ENCODE measurements around the gene ESYT1.

Gene ESYT1

DNA sequence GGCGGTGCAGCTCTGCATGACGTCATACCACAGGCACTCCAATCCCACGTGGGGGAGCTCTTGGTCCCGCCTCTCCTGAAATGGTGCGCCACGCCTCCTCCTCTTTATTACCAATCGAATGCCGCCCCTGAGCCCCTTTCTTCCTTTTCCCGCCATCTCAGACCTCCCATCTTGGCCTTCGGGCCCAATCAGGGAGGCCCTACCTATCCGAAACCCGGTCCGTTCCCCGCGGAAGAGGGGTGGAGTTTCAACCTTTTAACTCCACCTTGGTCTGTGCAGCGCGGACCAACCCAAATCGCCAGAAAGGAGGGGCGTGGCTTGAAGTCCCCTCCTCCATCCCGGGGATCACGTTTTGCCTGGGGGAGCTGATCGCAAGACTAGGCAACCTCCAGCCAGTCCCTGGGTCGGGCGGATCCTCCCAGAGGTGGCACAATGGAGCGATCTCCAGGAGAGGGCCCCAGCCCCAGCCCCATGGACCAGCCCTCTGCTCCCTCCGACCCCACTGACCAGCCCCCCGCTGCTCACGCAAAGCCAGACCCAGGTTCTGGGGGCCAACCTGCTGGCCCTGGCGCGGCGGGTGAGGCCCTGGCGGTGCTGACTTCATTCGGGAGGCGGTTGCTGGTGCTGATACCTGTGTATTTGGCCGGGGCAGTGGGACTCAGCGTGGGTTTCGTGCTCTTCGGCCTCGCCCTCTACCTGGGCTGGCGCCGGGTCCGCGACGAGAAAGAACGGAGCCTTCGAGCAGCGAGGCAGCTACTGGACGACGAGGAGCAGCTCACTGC is at the start of gene ESYT1:
Gene ESYT1, plus strand, starts transcription at position 380 of the 782 bp plus-strand sequence. Its CDS starts 53 bp downstream, at position 433.
- peak; percentile 93 to 97 for DNase-seq (ENCODE audit: low read depth in 2 of 2)

GRCh38 chr12:56078427-56078826 is 49.6 kb upstream of the ESYT1 start:
- no peak for DNase-seq (ENCODE audit: low read depth in 2 of 2)

GRCh38 chr12:56078931-56079722 is 48.9 kb upstream of the ESYT1 start:
- DNase-seq (ENCODE audit: low read depth in 2 of 2) = peak in 1 of 2 experiments; percentile 53

DNA sequence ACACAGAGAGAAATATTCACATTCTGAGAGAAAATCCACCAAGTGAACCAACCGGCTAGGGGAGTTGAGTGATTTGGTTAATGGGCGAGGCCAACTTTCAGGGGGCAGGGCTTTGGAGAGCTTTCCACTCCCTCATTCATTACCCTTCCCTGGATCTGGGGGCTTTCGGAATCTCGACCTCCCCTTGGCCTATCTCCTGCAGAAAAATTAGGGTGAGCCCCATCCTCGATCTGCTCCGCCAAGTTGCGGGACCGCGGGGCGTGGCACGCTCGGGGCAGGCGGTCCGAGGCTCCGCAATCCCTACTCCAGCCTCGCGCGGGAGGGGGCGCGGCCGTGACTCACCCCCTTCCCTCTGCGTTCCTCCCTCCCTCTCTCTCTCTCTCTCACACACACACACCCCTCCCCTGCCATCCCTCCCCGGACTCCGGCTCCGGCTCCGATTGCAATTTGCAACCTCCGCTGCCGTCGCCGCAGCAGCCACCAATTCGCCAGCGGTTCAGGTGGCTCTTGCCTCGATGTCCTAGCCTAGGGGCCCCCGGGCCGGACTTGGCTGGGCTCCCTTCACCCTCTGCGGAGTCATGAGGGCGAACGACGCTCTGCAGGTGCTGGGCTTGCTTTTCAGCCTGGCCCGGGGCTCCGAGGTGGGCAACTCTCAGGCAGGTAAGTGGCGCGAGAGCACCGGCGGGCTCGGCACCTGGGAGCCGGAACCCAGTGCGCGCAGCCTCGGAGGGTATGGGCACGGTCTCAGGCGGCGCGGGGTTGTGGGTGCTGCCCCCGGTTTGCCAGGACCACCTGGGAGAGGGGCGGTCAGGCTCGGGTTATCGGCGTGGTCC is 48.1 kb upstream of the ESYT1 start, which contains the start of gene ERBB3:
Gene ERBB3, plus strand, starts transcription at position 443 of the 833 bp plus-strand sequence. Its CDS starts 136 bp downstream, at position 579.
- peak in 1 of 2 experiments; percentile 63 for DNase-seq (ENCODE audit: low read depth in 2 of 2)

- no peak for DNase-seq (ENCODE audit: low read depth in 2 of 2)
Observed at GRCh38 chr12:56080556-56081138, 47.4 kb upstream of the ESYT1 start.

DNA sequence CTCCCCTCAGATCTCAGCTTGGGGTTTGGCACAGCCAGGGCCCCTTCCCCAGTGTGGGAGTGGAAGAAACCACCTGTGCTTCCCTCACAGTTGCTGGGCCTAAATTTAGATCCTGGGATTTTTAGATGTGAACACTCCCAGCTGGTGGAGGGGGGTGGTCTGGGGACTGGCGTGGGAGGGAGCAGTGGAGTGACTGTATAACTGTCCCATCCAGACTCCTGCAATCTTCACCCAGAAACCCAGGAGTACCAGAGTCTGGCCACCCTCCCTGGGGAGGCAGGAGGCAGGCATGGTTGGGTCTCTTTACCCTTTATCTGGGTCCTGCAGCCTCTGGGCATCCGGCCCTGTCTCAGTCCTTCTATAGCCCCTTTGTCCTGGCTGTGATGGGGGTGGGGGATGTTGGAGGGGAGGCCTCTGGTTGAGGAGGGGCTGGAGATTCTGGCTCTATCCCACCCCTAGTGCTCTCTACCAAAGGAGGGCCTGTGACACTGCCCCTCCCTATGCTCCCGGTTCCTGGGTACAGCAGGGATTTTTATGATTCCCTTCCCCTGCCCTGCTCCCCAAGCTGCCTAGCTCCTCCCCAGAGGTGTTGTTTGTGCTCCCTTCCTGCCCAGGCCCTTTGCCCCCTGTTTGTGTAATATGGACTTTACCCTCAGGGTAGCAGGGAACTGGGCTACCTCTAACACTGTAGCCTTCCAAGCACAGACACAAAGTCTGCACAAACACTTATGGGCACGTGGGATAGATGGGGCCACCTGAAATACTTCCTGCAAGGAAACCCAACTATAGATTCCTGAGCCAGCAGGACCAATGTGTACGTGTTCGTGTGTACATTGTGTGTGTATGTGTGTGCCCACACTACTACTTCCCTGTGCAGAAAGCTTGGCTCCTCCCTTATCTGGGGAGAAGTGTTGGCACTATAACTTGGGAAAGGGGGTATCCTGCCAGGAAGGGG is 46.4 kb upstream of the ESYT1 start:
- no peak for DNase-seq (ENCODE audit: low read depth in 2 of 2)

GRCh38 chr12:56082382-56082781 is 45.7 kb upstream of the ESYT1 start:
- no peak for DNase-seq (ENCODE audit: low read depth in 2 of 2)

GRCh38 chr12:56082967-56083366 is 45.1 kb upstream of the ESYT1 start:
- no peak for DNase-seq (ENCODE audit: low read depth in 2 of 2)

DNA sequence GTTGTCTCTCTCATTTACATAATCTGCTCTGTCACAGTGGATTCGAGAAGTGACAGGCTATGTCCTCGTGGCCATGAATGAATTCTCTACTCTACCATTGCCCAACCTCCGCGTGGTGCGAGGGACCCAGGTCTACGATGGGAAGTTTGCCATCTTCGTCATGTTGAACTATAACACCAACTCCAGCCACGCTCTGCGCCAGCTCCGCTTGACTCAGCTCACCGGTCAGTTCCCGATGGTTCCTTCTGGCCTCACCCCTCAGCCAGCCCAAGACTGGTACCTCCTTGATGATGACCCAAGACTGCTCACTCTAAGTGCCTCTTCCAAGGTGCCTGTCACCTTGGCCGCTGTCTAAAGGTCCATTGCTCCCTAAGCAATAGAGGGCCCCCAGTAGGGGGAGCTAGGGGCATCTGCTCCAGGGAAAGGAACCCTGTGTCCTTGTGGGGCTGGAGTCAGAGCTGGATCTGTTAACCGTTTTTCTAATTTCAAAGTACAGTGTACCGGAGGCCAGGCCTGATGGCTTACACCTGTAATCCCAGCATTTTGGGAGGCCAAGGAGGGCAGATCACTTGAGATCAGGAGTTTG is 43.0 kb upstream of the ESYT1 start:
- peak in 1 of 2 experiments; percentile 20 for DNase-seq (ENCODE audit: low read depth in 2 of 2)

- no peak for DNase-seq (ENCODE audit: low read depth in 2 of 2)
Observed at GRCh38 chr12:56086096-56086495, 42.0 kb upstream of the ESYT1 start.

DNA sequence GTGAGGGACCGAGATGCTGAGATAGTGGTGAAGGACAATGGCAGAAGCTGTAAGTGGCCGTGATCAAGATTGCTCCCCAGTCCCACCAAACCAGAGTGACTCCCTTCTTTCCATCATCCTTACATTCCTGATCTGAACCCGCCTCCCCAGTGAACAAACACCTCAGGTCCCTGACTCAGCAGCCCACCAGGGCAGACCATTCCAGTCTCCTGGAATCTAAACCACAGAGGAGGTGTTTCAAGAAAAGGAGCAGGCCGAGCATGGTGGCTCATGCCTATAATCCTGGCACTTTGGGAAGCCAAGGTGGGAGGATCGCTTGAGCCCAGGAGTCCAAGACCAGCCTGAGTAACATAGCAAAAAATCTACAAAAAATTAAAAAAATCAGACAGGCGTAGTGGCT is 41.5 kb upstream of the ESYT1 start:
- no peak for DNase-seq (ENCODE audit: low read depth in 2 of 2)

DNA sequence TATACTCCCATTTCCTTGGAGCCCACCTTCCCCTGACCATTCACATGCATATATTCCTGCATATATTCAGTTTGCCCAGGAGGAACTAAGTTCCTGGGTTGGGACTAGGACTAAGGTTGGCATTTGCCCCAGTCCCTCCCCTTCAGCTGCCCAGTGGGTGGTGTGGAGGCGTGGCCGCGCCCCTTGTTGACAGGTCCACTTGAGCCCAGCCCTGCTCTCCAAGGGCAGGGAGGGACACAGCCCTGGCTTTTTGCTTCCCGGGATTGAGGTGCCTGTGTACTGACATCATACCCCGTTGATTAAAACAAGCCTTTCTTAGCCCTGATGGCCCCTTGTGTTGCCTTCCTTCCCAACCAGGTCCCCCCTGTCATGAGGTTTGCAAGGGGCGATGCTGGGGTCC is 40.8 kb upstream of the ESYT1 start:
- no peak for DNase-seq (ENCODE audit: low read depth in 2 of 2)

GRCh38 chr12:56097738-56098137 is 30.3 kb upstream of the ESYT1 start:
- DNase-seq (ENCODE audit: low read depth in 2 of 2) = no peak

GRCh38 chr12:56098592-56098991 is 29.5 kb upstream of the ESYT1 start:
- DNase-seq (ENCODE audit: low read depth in 2 of 2) = no peak

DNA sequence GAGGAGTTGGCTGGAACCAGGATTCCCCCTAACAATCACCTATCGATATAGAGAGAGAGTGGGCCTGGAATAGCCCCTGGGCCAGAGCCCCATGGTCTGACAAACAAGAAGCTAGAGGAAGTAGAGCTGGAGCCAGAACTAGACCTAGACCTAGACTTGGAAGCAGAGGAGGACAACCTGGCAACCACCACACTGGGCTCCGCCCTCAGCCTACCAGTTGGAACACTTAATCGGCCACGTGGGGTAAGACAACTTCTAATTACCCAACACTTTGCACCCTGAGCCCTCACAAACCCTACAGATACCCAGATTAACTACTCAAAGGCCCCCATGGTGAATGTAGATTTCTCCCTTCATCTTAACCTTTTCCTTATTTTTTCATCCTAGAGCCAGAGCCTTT is 28.3 kb upstream of the ESYT1 start:
- DNase-seq (ENCODE audit: low read depth in 2 of 2) = no peak

DNA sequence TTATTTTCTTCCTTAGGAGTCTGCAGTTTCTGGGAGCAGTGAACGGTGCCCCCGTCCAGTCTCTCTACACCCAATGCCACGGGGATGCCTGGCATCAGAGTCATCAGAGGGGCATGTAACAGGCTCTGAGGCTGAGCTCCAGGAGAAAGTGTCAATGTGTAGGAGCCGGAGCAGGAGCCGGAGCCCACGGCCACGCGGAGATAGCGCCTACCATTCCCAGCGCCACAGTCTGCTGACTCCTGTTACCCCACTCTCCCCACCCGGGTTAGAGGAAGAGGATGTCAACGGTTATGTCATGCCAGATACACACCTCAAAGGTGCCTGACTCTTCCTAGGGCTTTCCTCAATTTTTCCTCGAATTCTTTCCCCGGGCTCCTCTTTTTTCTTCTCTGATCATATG is 27.0 kb upstream of the ESYT1 start:
- DNase-seq (ENCODE audit: low read depth in 2 of 2) = no peak

GRCh38 chr12:56102683-56103065 is 25.4 kb upstream of the ESYT1 start:
- DNase-seq (ENCODE audit: low read depth in 2 of 2) = no peak

DNA sequence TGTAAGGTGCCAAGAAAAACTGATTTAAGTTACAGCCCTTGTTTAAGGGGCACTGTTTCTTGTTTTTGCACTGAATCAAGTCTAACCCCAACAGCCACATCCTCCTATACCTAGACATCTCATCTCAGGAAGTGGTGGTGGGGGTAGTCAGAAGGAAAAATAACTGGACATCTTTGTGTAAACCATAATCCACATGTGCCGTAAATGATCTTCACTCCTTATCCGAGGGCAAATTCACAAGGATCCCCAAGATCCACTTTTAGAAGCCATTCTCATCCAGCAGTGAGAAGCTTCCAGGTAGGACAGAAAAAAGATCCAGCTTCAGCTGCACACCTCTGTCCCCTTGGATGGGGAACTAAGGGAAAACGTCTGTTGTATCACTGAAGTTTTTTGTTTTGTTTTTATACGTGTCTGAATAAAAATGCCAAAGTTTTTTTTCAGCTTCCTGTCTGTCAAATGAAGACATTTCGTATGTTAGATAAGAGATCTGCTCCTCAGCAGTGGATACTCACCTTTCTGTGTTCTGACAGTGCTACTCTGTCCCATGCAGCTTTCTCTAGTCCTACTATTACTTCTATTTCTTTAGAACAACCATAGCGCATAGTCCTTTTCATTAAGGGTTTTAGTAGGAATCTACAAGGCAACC is 24.9 kb upstream of the ESYT1 start:
- DNase-seq (ENCODE audit: low read depth in 2 of 2) = no peak

- DNase-seq (ENCODE audit: low read depth in 2 of 2) = no peak
Observed at GRCh38 chr12:56103823-56104108, 24.3 kb upstream of the ESYT1 start.
